ENCODE measurements around the gene BBS9.

BBS9 gene

DNA sequence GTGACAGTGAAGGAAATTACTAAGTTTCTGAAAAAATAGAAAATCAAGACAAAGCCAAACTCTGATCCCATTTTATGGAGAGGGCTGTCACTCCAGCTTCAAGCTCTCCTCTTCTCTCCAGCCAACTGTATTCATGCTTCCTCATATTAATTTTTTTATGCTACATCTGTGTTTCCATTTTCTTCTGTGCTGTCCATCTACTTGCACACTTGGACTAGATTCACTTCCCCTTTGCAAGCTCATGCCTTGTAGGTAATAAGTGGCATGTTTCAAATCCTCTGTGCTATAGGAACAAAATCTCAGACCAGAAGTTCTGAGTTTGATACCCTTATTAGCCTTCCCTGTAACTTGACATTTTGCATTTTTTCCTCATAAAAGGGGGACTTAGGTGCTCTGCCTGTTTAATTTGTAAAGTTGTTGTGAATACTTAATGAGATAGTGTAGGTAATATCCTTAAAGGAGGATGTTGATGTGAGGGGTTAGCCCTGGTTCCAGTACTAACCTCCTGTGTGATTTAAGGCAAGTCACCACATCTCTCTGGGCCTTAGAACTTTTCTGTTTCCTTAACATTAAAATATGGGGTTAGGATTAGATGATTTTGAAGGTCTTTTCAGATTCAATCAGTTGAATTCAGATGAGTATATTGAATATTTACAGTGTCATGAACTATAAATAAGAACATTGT is 358.8 kb downstream of the BBS9 start:
- peak; percentile 16 for DNase-seq (ENCODE audit: low read depth)
- H3K4me3 ChIP-seq (ENCODE audit: low read depth, low read length) = no peak overlapping the region
- TF ChIP-seq, protein P1, sequence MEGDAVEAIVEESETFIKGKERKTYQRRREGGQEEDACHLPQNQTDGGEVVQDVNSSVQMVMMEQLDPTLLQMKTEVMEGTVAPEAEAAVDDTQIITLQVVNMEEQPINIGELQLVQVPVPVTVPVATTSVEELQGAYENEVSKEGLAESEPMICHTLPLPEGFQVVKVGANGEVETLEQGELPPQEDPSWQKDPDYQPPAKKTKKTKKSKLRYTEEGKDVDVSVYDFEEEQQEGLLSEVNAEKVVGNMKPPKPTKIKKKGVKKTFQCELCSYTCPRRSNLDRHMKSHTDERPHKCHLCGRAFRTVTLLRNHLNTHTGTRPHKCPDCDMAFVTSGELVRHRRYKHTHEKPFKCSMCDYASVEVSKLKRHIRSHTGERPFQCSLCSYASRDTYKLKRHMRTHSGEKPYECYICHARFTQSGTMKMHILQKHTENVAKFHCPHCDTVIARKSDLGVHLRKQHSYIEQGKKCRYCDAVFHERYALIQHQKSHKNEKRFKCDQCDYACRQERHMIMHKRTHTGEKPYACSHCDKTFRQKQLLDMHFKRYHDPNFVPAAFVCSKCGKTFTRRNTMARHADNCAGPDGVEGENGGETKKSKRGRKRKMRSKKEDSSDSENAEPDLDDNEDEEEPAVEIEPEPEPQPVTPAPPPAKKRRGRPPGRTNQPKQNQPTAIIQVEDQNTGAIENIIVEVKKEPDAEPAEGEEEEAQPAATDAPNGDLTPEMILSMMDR (IDR thresholded peaks at IDR 0.05; ENCODE audit: low read depth, low read length, missing control alignments) = no peak

DNA sequence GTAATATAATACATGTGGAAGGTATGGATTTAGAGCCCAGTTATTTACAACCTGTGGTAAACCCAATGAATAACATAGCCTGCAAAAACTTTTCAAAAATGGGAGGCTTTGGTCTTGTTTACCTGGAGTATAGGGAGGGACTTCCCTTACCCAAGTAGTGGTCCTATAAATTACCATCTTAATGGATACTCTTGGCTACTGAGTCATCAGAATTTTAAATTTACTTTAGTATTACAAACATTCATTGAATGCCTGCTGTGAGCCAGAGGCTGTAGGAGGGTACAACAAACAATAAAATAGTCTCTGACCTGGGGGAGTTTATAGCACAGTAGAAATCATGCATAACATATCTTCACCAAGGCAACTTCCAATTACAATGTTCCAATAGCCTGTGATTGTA is 365.1 kb downstream of the BBS9 start:
- no peak for DNase-seq (ENCODE audit: low read depth)
- no peak overlapping the region for H3K4me3 ChIP-seq (ENCODE audit: low read depth, low read length)
- TF ChIP-seq, protein P1 (IDR thresholded peaks at IDR 0.05; ENCODE audit: low read depth, low read length, missing control alignments) = no peak

DNA sequence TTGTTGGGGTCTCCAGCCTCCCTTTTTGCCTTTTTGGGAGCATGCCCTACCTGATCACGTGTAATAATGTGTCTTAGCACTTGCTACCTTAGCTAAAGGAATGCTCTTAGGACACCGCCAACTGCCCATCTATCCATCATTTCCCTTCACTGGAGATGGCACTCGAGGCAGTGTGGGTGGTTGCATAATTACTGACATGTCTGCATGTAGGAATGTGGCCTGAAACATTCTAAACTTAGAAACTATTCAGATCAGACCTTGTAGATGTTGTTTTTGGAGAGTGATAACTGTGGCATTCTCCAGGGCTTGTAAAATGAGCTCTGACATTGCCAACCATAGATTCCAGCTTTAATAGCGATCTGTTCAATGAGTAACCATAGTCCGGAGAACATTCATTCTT is 365.8 kb downstream of the BBS9 start:
- H3K4me3 ChIP-seq (ENCODE audit: low read depth, low read length) = no peak overlapping the region
- DNase-seq (ENCODE audit: low read depth) = no peak
- TF ChIP-seq, protein P1 (IDR thresholded peaks at IDR 0.05; ENCODE audit: low read depth, low read length, missing control alignments) = no peak

DNA sequence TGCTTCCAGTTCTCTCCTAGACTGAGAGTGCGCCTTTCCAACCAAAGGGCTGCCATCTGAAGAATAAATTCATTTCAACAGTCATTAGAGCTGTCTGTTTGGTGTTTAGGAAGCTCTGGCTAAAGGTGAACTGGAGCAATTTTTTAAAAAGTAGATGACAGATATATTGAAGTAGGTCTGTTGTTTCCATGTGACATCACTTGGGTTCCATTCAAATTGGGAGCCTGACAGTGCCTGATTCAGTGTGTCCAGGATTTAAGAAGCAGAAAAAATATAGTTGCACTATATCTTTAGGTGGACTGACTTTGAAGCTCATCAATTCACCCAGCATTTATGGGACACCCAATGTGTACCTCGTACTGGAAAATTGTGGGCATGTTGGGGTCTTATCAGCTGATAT is 367.7 kb downstream of the BBS9 start:
- no peak for DNase-seq (ENCODE audit: low read depth)
- TF ChIP-seq, protein P1 (IDR thresholded peaks at IDR 0.05; ENCODE audit: low read depth, low read length, missing control alignments) = no peak
- no peak overlapping the region for H3K4me3 ChIP-seq (ENCODE audit: low read depth, low read length)

DNA sequence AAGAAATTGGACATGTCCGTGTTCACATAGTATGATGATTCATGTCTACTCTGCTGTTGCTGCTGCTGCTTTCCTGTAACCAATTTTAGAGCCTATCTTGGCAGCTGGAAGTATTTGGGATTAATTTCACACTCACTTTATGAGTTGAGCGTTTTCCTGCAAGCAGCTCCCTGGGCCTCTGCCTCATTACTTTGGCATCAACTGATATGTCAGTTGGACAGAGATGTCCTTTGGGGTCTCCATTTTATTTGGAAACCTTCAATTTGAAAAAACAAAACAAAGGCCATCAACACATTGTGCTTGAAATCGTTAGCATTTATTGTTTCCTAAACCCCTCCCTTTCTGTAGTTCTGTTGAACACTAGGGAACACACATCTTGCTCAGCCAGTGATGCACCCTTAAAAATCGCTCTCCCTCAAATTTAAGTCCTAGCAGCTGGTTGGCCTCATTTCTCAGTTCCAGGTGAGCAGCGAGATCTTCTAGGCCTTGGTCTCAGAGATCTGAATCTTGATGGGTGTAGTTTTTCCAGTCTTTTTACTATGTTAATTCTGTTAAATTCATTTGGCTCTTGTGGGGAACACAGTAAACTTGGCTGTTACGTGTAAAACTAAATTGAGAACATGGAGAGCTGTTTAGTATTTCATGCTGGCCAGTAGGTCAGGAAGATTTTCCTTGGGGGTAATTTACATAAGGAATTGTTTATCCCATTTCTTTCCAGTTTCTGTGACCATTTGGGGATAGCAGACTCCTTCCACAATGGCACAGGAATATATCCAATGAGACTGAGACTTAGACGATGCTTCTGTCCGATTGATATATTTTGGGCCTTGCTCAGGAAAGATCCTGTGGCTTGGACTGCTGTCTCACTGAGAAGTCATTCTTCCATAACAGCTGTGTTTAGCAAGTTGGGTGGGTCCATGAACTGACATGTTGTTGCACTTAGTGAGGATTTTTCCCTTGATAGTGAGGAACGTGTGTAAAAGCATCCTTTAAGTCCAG is 371.6 kb downstream of the BBS9 start:
- H3K4me3 ChIP-seq (ENCODE audit: low read depth, low read length) = no peak overlapping the region
- no peak for DNase-seq (ENCODE audit: low read depth)
- TF ChIP-seq, protein P1 (IDR thresholded peaks at IDR 0.05; ENCODE audit: low read depth, low read length, missing control alignments) = no peak

DNA sequence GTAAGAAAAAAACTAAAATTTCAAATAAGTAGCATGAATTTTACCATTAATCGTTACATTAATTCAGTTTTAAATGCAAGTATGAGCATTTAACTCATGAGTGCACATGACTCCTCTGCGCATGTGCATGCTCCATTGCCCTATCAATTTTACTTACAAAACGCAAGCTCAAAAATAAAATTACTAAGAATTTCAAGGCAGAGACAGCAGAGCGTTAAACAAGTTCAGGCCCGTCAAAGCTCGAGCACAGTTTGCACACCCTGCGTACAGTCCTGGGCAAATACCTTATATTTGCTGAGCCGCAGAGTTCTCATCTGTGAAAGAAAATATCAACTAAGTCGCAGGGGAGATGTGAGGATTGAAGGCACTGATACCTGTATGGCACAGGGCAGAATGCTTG is 373.6 kb downstream of the BBS9 start:
- no peak overlapping the region for H3K4me3 ChIP-seq (ENCODE audit: low read depth, low read length)
- TF ChIP-seq, protein P1 (IDR thresholded peaks at IDR 0.05; ENCODE audit: low read depth, low read length, missing control alignments) = no peak
- no peak for DNase-seq (ENCODE audit: low read depth)

All from GM12864 (cell line).